Fibroblast of skin of left quadriceps (primary cell): ENCODE results near the gene SIGMAR1.

Experiments used
- DNase-seq, 2 experiments: peaks; one replicate each; pipeline ENCODE4 v3.0.0-alpha.2; 2013; ENCODE audit warnings: low read depth in 2 of 2

SIGMAR1 gene

GRCh38 chr9:34603610-34604231 is 33.9 kb downstream of the SIGMAR1 start:
- peak; percentile 32 to 34 for DNase-seq

- no peak for DNase-seq
These were observed 35.5 kb downstream of the SIGMAR1 start for GRCh38 chr9:34601937-34602573.

- no peak for DNase-seq
These were observed 36.7 kb downstream of the SIGMAR1 start for GRCh38 chr9:34600908-34601307.

- DNase-seq = no peak
These were observed 38.0 kb downstream of the SIGMAR1 start for GRCh38 chr9:34599546-34599945.

GRCh38 chr9:34594177-34594576 is 43.4 kb downstream of the SIGMAR1 start:
- no peak for DNase-seq

- DNase-seq = no peak
These were observed 44.5 kb downstream of the SIGMAR1 start for GRCh38 chr9:34592895-34593601.

GRCh38 chr9:34591917-34592866 is 45.4 kb downstream of the SIGMAR1 start:
- DNase-seq = no peak

- no peak for DNase-seq
These were observed 46.2 kb downstream of the SIGMAR1 start for GRCh38 chr9:34591248-34591916.

GRCh38 chr9:34590381-34591247 is 47.0 kb downstream of the SIGMAR1 start:
- DNase-seq = no peak

- no peak for DNase-seq
These were observed 47.8 kb downstream of the SIGMAR1 start, which contains the start of gene CNTFR for GRCh38 chr9:34589636-34590380. Gene CNTFR (minus strand): TSS chr9:34589724. CDS start chr9:34568981, 20,743 bp downstream.

GRCh38 chr9:34588671-34589635 is 48.6 kb downstream of the SIGMAR1 start:
- no peak for DNase-seq

- DNase-seq = no peak
These were observed 50.3 kb downstream of the SIGMAR1 start for GRCh38 chr9:34587271-34587670.

GRCh38 chr9:34585946-34586669 is 51.5 kb downstream of the SIGMAR1 start:
- no peak for DNase-seq

- DNase-seq = no peak
These were observed 52.6 kb downstream of the SIGMAR1 start for GRCh38 chr9:34584970-34585369.
